H9 (cell line): Measurements from ENCODE around the gene CAPN2. TPM values are rescaled to one million over a fixed set of nuclear protein-coding genes. Genes with fewer than 3 reads are reported as not detected.

Source experiments
- DNase-seq: peaks from one replicate; pipeline ENCODE4 v3.0.0-alpha.2; 2017
- H2AFZ ChIP-seq: one replicate; pipeline ENCODE4 v1.6.1; 2013; ENCODE audit warnings: mild to moderate bottlenecking, low read length, control low read depth, moderate library complexity
- H2AK5ac ChIP-seq: 2 replicates; pipeline ENCODE4 v1.6.1; 2013; ENCODE audit warnings: low read length, control low read depth, mixed read lengths; ENCODE audit not compliant: insufficient read length
- H2BK120ac ChIP-seq: one replicate; pipeline ENCODE4 v1.6.1; 2013; ENCODE audit warnings: low read depth, mild to moderate bottlenecking, low read length, control low read depth, inconsistent platforms; ENCODE audit not compliant: poor library complexity, severe bottlenecking
- H2BK12ac ChIP-seq: 2 replicates; pipeline ENCODE4 v1.6.1; 2013; ENCODE audit warnings: low read length, control low read depth, mixed read lengths, low read depth; ENCODE audit not compliant: insufficient read length
- H2BK15ac ChIP-seq: 2 replicates; pipeline ENCODE4 v1.6.1; 2013; ENCODE audit warnings: low read depth, low read length, control low read depth
- H2BK20ac ChIP-seq: one replicate; pipeline ENCODE4 v1.6.1; 2013; ENCODE audit warnings: low read depth, mild to moderate bottlenecking, low read length, control low read depth, inconsistent platforms; ENCODE audit not compliant: poor library complexity, severe bottlenecking
- H2BK5ac ChIP-seq: 2 replicates; pipeline ENCODE4 v1.6.1; 2013; ENCODE audit warnings: low read length, control low read depth, mixed read lengths; ENCODE audit not compliant: insufficient read length
- H3K14ac ChIP-seq: 2 replicates; pipeline ENCODE4 v1.6.1; 2013; ENCODE audit warnings: low read length, control low read depth; ENCODE audit not compliant: insufficient read depth
- H3K18ac ChIP-seq: 2 replicates; pipeline ENCODE4 v1.6.1; 2013; ENCODE audit warnings: low read depth, mild to moderate bottlenecking, mixed read lengths, low read length, control low read depth; ENCODE audit not compliant: insufficient read length
- H3K23ac ChIP-seq: 2 replicates; pipeline ENCODE4 v1.6.1; 2013; ENCODE audit warnings: low read length, control low read depth, mixed read lengths, low read depth; ENCODE audit not compliant: insufficient read length
- H3K23me2 ChIP-seq: 2 replicates; pipeline ENCODE4 v1.6.1; 2013; ENCODE audit warnings: low read depth, mild to moderate bottlenecking, mixed read lengths, low read length, control low read depth; ENCODE audit not compliant: insufficient read length, poor library complexity, severe bottlenecking
- H3K27ac ChIP-seq: 2 replicates; pipeline ENCODE4 v1.5.1; 2013; ENCODE audit warnings: low read length, control low read depth, mixed read lengths, low read depth; ENCODE audit not compliant: insufficient read length
- H3K27me3 ChIP-seq: 2 replicates; pipeline ENCODE4 v1.6.1; 2013; ENCODE audit warnings: low read length, control low read depth, inconsistent platforms; ENCODE audit not compliant: insufficient read depth
- H3K4ac ChIP-seq: 2 replicates; pipeline ENCODE4 v1.6.1; 2013; ENCODE audit warnings: low read depth, mild to moderate bottlenecking, control low read depth, inconsistent platforms, low read length, moderate library complexity
- H3K4me1 ChIP-seq: 2 replicates; pipeline ENCODE4 v1.6.1; 2013; ENCODE audit warnings: low read length, control low read depth, inconsistent platforms; ENCODE audit not compliant: insufficient read depth
- H3K4me2 ChIP-seq: 2 replicates; pipeline ENCODE4 v1.6.1; 2013; ENCODE audit warnings: low read length, control low read depth, mixed read lengths; ENCODE audit not compliant: insufficient read length, insufficient read depth
- H3K56ac ChIP-seq: 2 replicates; pipeline ENCODE4 v1.6.1; 2013; ENCODE audit warnings: low read depth, mild to moderate bottlenecking, mixed read lengths, low read length, control low read depth; ENCODE audit not compliant: insufficient read length
- H3K79me1 ChIP-seq: 2 replicates; pipeline ENCODE4 v1.6.1; 2013; ENCODE audit warnings: low read depth, mild to moderate bottlenecking, moderate library complexity, low read length, control low read depth, inconsistent platforms; ENCODE audit not compliant: insufficient read depth, poor library complexity, severe bottlenecking
- H3K79me2 ChIP-seq: 2 replicates; pipeline ENCODE4 v1.6.1; 2013; ENCODE audit warnings: low read length, control low read depth, inconsistent platforms; ENCODE audit not compliant: insufficient read depth
- H3K9ac ChIP-seq: 2 replicates; pipeline ENCODE4 v1.6.1; 2013; ENCODE audit warnings: low read length, control low read depth, mixed read lengths; ENCODE audit not compliant: insufficient read length; ENCODE audit errors: extremely low read depth
- H3K9me3 ChIP-seq: one replicate; pipeline ENCODE4 v1.6.1; 2013; ENCODE audit warnings: low read depth, low read length, inconsistent platforms; ENCODE audit not compliant: control insufficient read depth
- H3T11ph ChIP-seq: one replicate; pipeline ENCODE4 v1.6.1; 2013; ENCODE audit warnings: mild to moderate bottlenecking, low read length, control low read depth, inconsistent platforms
- H4K20me1 ChIP-seq: one replicate; pipeline ENCODE4 v1.6.1; 2013; ENCODE audit not compliant: control insufficient read depth, insufficient read length, insufficient read depth
- H4K5ac ChIP-seq: 2 replicates; pipeline ENCODE4 v1.6.1; 2013; ENCODE audit warnings: low read depth, mild to moderate bottlenecking, mixed read lengths, low read length, control low read depth; ENCODE audit not compliant: insufficient read length
- H4K8ac ChIP-seq: replicated peaks from 2 replicates; pipeline ENCODE4 v1.6.1; 2013; ENCODE audit warnings: low read length, control low read depth, mixed read lengths, low read depth; ENCODE audit not compliant: insufficient read length
- H4K91ac ChIP-seq: 2 replicates; pipeline ENCODE4 v1.6.1; 2013; ENCODE audit warnings: low read depth, mild to moderate bottlenecking, moderate library complexity, mixed read lengths, low read length, control low read depth; ENCODE audit not compliant: insufficient read length
- H3K27ac Mint-ChIP-seq, 3 experiments: 2 replicates in 2 of 3; 3 replicates in 1 of 3; pipeline ENCODE4 v1.8.0; 2020 to 2021; ENCODE audit warnings: mixed read lengths in 3 of 3, mild to moderate bottlenecking in 1 of 3, moderate library complexity in 1 of 3
- H3K27me3 Mint-ChIP-seq: 2 replicates; pipeline ENCODE4 v1.8.0; 2021; ENCODE audit warnings: low read depth, mild to moderate bottlenecking, moderate library complexity, mixed read lengths
- H3K36me3 Mint-ChIP-seq, 3 experiments: 2 replicates in 2 of 3; 3 replicates in 1 of 3; pipeline ENCODE4 v1.8.0; 2020 to 2021; ENCODE audit warnings: low read depth in 3 of 3, mixed read lengths in 3 of 3; ENCODE audit not compliant: insufficient read depth in 1 of 3
- H3K4me1 Mint-ChIP-seq, 2 experiments: 2 replicates each; pipeline ENCODE4 v1.8.0; 2020; ENCODE audit warnings: mixed read lengths in 2 of 2
- H3K4me3 Mint-ChIP-seq, 2 experiments: 2 replicates in 1 of 2; 3 replicates in 1 of 2; pipeline ENCODE4 v1.8.0; 2020 to 2021; ENCODE audit warnings: mild to moderate bottlenecking in 2 of 2, mixed read lengths in 2 of 2, moderate library complexity in 1 of 2
- H3K9me3 Mint-ChIP-seq, 2 experiments: 2 replicates in 1 of 2; 3 replicates in 1 of 2; pipeline ENCODE4 v1.8.0; 2020; ENCODE audit warnings: mild to moderate bottlenecking in 2 of 2, mixed read lengths in 2 of 2, moderate library complexity in 1 of 2
- WGBS: extraction: QIAGEN DNeasy Blood & Tissue Kit; methylation state at CpG from one replicate; pipeline ENCODE4 v1.1.7; 2013; ENCODE audit warnings: missing lambda C conversion rate, low lambda C conversion rate, mixed read lengths; ENCODE audit not compliant: insufficient read length; ENCODE audit errors: extremely low coverage; 5-methylcytosine and 5-hydroxymethylcytosine counted together
- total RNA-seq: library from RNA; stranded (reverse); gene quantifications from 2 replicates; pipeline ENCODE4 v1.2.1, GENCODE V29; 2021
- TF ChIP-seq, protein P1 (sequence below): fragments of 200-600 bp; sonication (generic); conservative IDR thresholded peaks from 3 replicates; pipeline ENCODE4 v1.8.0; 2021; ENCODE audit warnings: antibody characterized with exemption, mild to moderate bottlenecking

The CAPN2 gene
- total RNA-seq, 1 experiment from 2014 or later = 32.2 TPM

DNA sequence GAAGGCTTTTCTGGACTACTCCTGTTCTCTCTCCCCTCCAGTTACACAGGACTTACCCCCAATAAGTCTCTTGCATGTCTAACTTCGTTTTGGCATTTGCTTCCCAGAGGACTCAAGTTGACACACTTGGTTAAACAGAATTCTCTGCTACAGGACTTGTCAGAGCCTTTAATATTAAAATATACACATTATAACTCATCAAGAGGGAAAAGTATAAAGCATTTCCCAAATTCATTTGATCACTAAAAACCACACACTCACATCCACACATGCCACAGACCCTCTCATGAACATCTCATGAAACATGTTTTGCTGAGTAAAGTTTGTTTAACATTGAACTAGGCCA, 8.7 kb upstream of the CAPN2 start:
- Mint-ChIP-seq H3K27ac (no peak overlapping the region), H3K4me3 (no peak overlapping the region), H3K4me1 (peaks cover 30 to 31% of the 10 kb centered on the region in 2 experiments), H3K36me3 (no peaks in the 10 kb centered on the region), H3K9me3 (no peaks in the 10 kb centered on the region; a peak in 1 of 5 replicates), H3K27me3 (peaks cover 12% of the 10 kb centered on the region)
- H2BK5ac ChIP-seq = no peak overlapping the region
- no peak overlapping the region for H2AFZ ChIP-seq
- no peak overlapping the region for H4K8ac ChIP-seq
- H3K9me3 ChIP-seq = no peaks in the 10 kb centered on the region
- H4K5ac ChIP-seq = no peak overlapping the region
- H4K91ac ChIP-seq = no peak overlapping the region
- H3K23ac ChIP-seq = no peak overlapping the region
- no peak overlapping the region for H3K27ac ChIP-seq
- WGBS = no CpG with 5 or more reads among the region's 1 CpG
- no peak overlapping the region for H3K18ac ChIP-seq
- no peak overlapping the region for H3T11ph ChIP-seq
- H3K23me2 ChIP-seq = no peaks in the 10 kb centered on the region
- no peak overlapping the region for H3K4me2 ChIP-seq
- no peak overlapping the region for H2BK120ac ChIP-seq
- no peaks in the 10 kb centered on the region for H3K79me1 ChIP-seq
- no peaks in the 10 kb centered on the region for H4K20me1 ChIP-seq
- no peak overlapping the region for H3K56ac ChIP-seq
- H3K4ac ChIP-seq = no peak overlapping the region
- H3K79me2 ChIP-seq = no peaks in the 10 kb centered on the region
- no peak overlapping the region for H3K14ac ChIP-seq
- no peaks in the 10 kb centered on the region for H3K4me1 ChIP-seq
- no peaks in the 10 kb centered on the region for H3K27me3 ChIP-seq
- no peak for DNase-seq
- TF ChIP-seq, protein P1, sequence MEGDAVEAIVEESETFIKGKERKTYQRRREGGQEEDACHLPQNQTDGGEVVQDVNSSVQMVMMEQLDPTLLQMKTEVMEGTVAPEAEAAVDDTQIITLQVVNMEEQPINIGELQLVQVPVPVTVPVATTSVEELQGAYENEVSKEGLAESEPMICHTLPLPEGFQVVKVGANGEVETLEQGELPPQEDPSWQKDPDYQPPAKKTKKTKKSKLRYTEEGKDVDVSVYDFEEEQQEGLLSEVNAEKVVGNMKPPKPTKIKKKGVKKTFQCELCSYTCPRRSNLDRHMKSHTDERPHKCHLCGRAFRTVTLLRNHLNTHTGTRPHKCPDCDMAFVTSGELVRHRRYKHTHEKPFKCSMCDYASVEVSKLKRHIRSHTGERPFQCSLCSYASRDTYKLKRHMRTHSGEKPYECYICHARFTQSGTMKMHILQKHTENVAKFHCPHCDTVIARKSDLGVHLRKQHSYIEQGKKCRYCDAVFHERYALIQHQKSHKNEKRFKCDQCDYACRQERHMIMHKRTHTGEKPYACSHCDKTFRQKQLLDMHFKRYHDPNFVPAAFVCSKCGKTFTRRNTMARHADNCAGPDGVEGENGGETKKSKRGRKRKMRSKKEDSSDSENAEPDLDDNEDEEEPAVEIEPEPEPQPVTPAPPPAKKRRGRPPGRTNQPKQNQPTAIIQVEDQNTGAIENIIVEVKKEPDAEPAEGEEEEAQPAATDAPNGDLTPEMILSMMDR = no peak
- no peak overlapping the region for H3K9ac ChIP-seq
- H2BK12ac ChIP-seq = no peak overlapping the region
- no peak overlapping the region for H2AK5ac ChIP-seq
- no peak overlapping the region for H2BK20ac ChIP-seq
- no peak overlapping the region for H2BK15ac ChIP-seq
